Peyer's patch (tissue), 4 donors: ENCODE measurements around the gene ARHGAP40.

Experiments used
- CTCF ChIP-seq, 6 experiments: fragments of 450-650 bp in 4 of 6; fragments of 200-600 bp in 2 of 6; sonication (generic) in 1 of 6; IDR thresholded peaks; one replicate each; pipeline ENCODE4 v1.5.1; 2017 to 2019; ENCODE audit warnings: antibody characterized with exemption in 6 of 6, mild to moderate bottlenecking in 3 of 6, moderate library complexity in 1 of 6
- POLR2A ChIP-seq, 2 donors: fragments of 450-650 bp; IDR thresholded peaks; one replicate each; pipeline ENCODE4 v1.5.1; 2017; ENCODE audit warnings: antibody characterized with exemption in 2 of 2, mild to moderate bottlenecking in 2 of 2, moderate library complexity in 2 of 2

GRCh38 chr20:38685853-38686473 is 84.4 kb downstream of the ARHGAP40 start:
- TF ChIP-seq CTCF (IDR thresholded peaks at IDR 0.05) (no peak), POLR2A (IDR thresholded peaks at IDR 0.05) (no peak)
